Keratinocyte (primary cell): ENCODE data around the gene GNPAT.

Experiments
- EZH2 ChIP-seq: IDR thresholded peaks from one replicate; pipeline ENCODE4 v1.6.1; 2012; ENCODE audit warnings: inconsistent platforms, mild to moderate bottlenecking, low read length, moderate library complexity
- TF ChIP-seq, protein P1 (sequence below), 3 experiments: IDR thresholded peaks in 1 of 3; conservative IDR thresholded peaks in 1 of 3; optimal IDR thresholded peaks in 1 of 3; 2 replicates in 2 of 3; 3 replicates in 1 of 3; pipeline versions ENCODE3 to v1.5.1; 2011; ENCODE audit warnings: low read length in 3 of 3, mild to moderate bottlenecking in 3 of 3, moderate library complexity in 2 of 3, control low read depth in 1 of 3, inconsistent platforms in 1 of 3; ENCODE audit not compliant: insufficient read depth in 2 of 3; ENCODE audit errors: extremely low read depth in 1 of 3

DNA sequence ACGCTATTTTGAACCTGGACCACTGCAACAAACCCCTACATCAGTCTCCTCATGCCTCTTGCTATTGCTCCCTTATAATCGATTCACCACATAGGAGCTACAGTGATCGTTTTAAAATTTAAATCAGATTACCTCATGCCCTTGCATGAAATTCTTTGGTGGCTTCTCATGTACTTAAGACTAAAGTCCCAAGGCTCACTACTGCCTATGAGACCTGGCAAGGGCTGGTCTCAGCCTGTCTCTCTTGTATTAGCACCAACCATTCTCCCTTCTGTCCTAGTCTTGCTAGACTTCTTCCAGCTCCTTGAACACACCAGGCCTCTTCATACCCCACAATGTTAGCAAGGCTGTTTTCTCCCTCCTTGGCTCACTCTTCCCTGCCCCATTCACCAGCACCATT lies 6.5 kb upstream of the GNPAT start:
- TF ChIP-seq, protein P1, sequence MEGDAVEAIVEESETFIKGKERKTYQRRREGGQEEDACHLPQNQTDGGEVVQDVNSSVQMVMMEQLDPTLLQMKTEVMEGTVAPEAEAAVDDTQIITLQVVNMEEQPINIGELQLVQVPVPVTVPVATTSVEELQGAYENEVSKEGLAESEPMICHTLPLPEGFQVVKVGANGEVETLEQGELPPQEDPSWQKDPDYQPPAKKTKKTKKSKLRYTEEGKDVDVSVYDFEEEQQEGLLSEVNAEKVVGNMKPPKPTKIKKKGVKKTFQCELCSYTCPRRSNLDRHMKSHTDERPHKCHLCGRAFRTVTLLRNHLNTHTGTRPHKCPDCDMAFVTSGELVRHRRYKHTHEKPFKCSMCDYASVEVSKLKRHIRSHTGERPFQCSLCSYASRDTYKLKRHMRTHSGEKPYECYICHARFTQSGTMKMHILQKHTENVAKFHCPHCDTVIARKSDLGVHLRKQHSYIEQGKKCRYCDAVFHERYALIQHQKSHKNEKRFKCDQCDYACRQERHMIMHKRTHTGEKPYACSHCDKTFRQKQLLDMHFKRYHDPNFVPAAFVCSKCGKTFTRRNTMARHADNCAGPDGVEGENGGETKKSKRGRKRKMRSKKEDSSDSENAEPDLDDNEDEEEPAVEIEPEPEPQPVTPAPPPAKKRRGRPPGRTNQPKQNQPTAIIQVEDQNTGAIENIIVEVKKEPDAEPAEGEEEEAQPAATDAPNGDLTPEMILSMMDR (optimal IDR thresholded peaks at IDR 0.05 in 1 of 3, IDR thresholded peaks at IDR 0.05 in 1 of 3, conservative IDR thresholded peaks at IDR 0.05 in 1 of 3; ENCODE audit: extremely low read depth in 1 of 3, insufficient read depth in 2 of 3, low read length in 3 of 3): no peak
- no peak for TF ChIP-seq EZH2
